Erythroblast (primary cell): Measurements from ENCODE around the gene ZNF611.

ENCODE experiments used
- GATA1 ChIP-seq: IDR thresholded peaks from 2 replicates; pipeline ENCODE4 v1.6.1; 2011; ENCODE audit warnings: low read depth, mild to moderate bottlenecking, control low read depth, low read length, moderate library complexity
- POLR2A ChIP-seq: IDR thresholded peaks from 2 replicates; pipeline ENCODE4 v1.6.1; 2011; ENCODE audit warnings: mild to moderate bottlenecking, low read length

GRCh38 chr19:52669586-52669985 is 65.3 kb downstream of the ZNF611 start:
- TF ChIP-seq POLR2A (no peak), GATA1 (no peak)
